Neural cell (in vitro differentiated cells): ENCODE data around the gene TBX2. TPM values are rescaled to one million over a fixed set of nuclear protein-coding genes. Genes with fewer than 3 reads are reported as not detected.

ENCODE experiments used
- H2AFZ ChIP-seq: fragments of 200-600, 300-800 bp; sonication (generic), shearing (Covaris generic); 2 replicates; pipeline ENCODE4 v1.6.0; 2014; ENCODE audit warnings: low read depth, mild to moderate bottlenecking, antibody characterized with exemption, low read length, moderate library complexity
- H3F3A ChIP-seq: fragments of 200-600 bp; shearing (Covaris generic); 2 replicates; pipeline ENCODE4 v1.6.1; 2016; ENCODE audit warnings: mild to moderate bottlenecking, moderate library complexity, mixed read lengths, antibody characterized with exemption, low read length; ENCODE audit not compliant: insufficient read depth, poor library complexity, severe bottlenecking
- H3K27ac ChIP-seq: fragments of 200-600, 300-800 bp; sonication (generic), shearing (Covaris generic); 2 replicates; pipeline ENCODE4 v1.5.1; 2014; ENCODE audit warnings: mild to moderate bottlenecking, low read length, moderate library complexity
- H3K27me3 ChIP-seq: fragments of 300-800, 200-600 bp; sonication (generic), shearing (Covaris generic); 2 replicates; pipeline ENCODE4 v1.6.0; 2014; ENCODE audit warnings: mild to moderate bottlenecking, low read depth, low read length, moderate library complexity; ENCODE audit not compliant: insufficient read depth
- H3K36me3 ChIP-seq: fragments of 300-800, 200-600 bp; sonication (generic), shearing (Covaris generic); 2 replicates; pipeline ENCODE4 v1.5.1; 2014; ENCODE audit warnings: mild to moderate bottlenecking, antibody characterized with exemption, low read length, moderate library complexity; ENCODE audit not compliant: insufficient read depth
- H3K4me2 ChIP-seq: fragments of 300-800, 200-600 bp; sonication (generic), shearing (Covaris generic); 2 replicates; pipeline ENCODE4 v1.6.0; 2014; ENCODE audit warnings: mild to moderate bottlenecking, low read length
- H3K4me3 ChIP-seq: fragments of 300-800, 200-600 bp; sonication (generic), shearing (Covaris generic); 2 replicates; pipeline ENCODE4 v1.5.1; 2014; ENCODE audit warnings: mild to moderate bottlenecking, low read length, moderate library complexity
- H3K79me2 ChIP-seq: fragments of 200-600 bp; shearing (Covaris generic); replicated peaks from 2 replicates; pipeline ENCODE4 v1.6.0; 2014; ENCODE audit warnings: mild to moderate bottlenecking, low read length, moderate library complexity; ENCODE audit not compliant: insufficient read depth
- H3K9ac ChIP-seq: fragments of 300-800, 200-600 bp; sonication (generic), shearing (Covaris generic); 2 replicates; pipeline ENCODE4 v1.6.1; 2016; ENCODE audit warnings: mild to moderate bottlenecking, low read length, mixed read lengths
- H3K9me2 ChIP-seq: fragments of 200-600 bp; shearing (Covaris generic); 2 replicates; pipeline ENCODE4 v1.6.1; 2016; ENCODE audit warnings: mild to moderate bottlenecking, low read length, mixed read lengths; ENCODE audit not compliant: insufficient read depth
- H3K9me3 ChIP-seq: fragments of 200-600, 300-800 bp; sonication (generic), shearing (Covaris generic); 2 replicates; pipeline ENCODE4 v1.6.1; 2016; ENCODE audit warnings: mild to moderate bottlenecking, mixed run types, low read length, moderate library complexity, mixed read lengths
- H4K20me1 ChIP-seq: fragments of 200-600 bp; shearing (Covaris generic); 2 replicates; pipeline ENCODE4 v1.6.1; 2016; ENCODE audit warnings: mild to moderate bottlenecking, mixed run types; ENCODE audit not compliant: insufficient read depth
- EP300 ChIP-seq: fragments of 450-650 bp; conservative IDR thresholded peaks from 2 replicates; pipeline ENCODE4 v1.6.1; 2014; ENCODE audit warnings: antibody characterized with exemption, mild to moderate bottlenecking, moderate library complexity; ENCODE audit not compliant: poor library complexity, severe bottlenecking
- EZH2 ChIP-seq: fragments of 200-600, 300-800 bp; shearing (Covaris generic), sonication (generic); IDR thresholded peaks from 2 replicates; pipeline ENCODE4 v1.6.1; 2014; ENCODE audit warnings: antibody characterized with exemption, low read length, borderline replicate concordance, mild to moderate bottlenecking; ENCODE audit not compliant: insufficient read depth, poor library complexity, severe bottlenecking
- MXI1 ChIP-seq: fragments of 450-650 bp; conservative IDR thresholded peaks from 2 replicates; pipeline ENCODE4 v1.6.1; 2014; ENCODE audit warnings: antibody characterized with exemption, mild to moderate bottlenecking; ENCODE audit not compliant: poor library complexity, severe bottlenecking
- POLR2AphosphoS5 ChIP-seq: IDR thresholded peaks from 2 replicates; pipeline ENCODE4 v1.6.1; 2012
- RAD21 ChIP-seq: fragments of 450-650 bp; conservative IDR thresholded peaks from 2 replicates; pipeline ENCODE4 v1.6.1; 2014; ENCODE audit warnings: antibody characterized with exemption, mild to moderate bottlenecking, moderate library complexity
- SMC3 ChIP-seq: fragments of 450-650 bp; conservative IDR thresholded peaks from 2 replicates; pipeline ENCODE4 v1.6.1; 2014; ENCODE audit warnings: antibody characterized with exemption, mild to moderate bottlenecking, moderate library complexity; ENCODE audit not compliant: poor library complexity
- TAF1 ChIP-seq: IDR thresholded peaks from 2 replicates; pipeline ENCODE4 v1.6.1; 2012; ENCODE audit warnings: low read depth
- polyA plus RNA-seq: library from polyadenylated mRNA; depleted of rRNA; stranded (reverse); fragments of >200 nt; gene quantifications from 2 replicates; pipeline ENCODE4 v1.2.3, GENCODE V29; 2014
- TF ChIP-seq, protein P1 (sequence below): IDR thresholded peaks from 2 replicates; pipeline ENCODE4 v1.6.1; 2012; ENCODE audit warnings: borderline replicate concordance
- TF ChIP-seq, protein P2 (sequence below): fragments of 450-650 bp; IDR thresholded peaks from 2 replicates; pipeline ENCODE4 v1.5.1; 2014; ENCODE audit warnings: antibody characterized with exemption, mild to moderate bottlenecking, moderate library complexity; ENCODE audit not compliant: poor library complexity, severe bottlenecking

TBX2 gene
- polyA plus RNA-seq, 1 donor from 2014 or later: not detected

DNA sequence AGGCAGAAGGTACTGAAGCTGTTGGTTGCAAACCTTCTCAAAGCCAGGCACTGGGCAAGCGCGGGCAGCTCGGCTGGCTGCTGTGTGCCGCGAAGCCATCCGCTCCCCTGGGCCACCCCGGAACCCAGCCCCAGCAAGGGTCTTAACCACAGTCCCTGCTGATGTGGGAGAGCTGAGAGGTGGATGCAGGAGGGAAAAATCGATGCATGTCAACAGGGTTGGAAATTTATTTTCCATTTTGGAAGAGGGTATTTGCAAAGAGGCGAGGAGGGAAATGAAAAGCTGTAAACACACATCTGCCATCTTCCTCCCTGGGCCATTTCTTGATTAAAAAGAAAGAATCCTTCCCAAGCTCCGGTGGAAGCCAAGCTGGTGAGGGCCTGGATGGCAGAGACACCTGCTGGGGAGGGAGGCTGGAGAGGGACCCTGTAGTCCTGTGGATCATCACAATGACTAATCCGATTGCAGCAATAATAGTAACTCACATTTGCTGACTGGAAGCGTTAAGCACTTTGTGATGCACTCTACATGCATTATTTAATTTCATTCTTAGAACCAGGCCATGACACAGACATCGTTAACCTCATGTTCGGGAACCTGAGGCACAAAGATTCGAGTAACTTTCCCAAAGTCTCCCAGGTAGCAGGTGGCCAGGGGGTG lies 13.9 kb upstream of the TBX2 start:
- H3K27ac ChIP-seq: no peak overlapping the region
- H3K79me2 ChIP-seq: no peaks in the 10 kb centered on the region
- H3K4me3 ChIP-seq: no peak overlapping the region
- no peaks in the 10 kb centered on the region for H4K20me1 ChIP-seq
- TF ChIP-seq EZH2: no peak
- TF ChIP-seq SMC3: no peak
- TF ChIP-seq, protein P1, sequence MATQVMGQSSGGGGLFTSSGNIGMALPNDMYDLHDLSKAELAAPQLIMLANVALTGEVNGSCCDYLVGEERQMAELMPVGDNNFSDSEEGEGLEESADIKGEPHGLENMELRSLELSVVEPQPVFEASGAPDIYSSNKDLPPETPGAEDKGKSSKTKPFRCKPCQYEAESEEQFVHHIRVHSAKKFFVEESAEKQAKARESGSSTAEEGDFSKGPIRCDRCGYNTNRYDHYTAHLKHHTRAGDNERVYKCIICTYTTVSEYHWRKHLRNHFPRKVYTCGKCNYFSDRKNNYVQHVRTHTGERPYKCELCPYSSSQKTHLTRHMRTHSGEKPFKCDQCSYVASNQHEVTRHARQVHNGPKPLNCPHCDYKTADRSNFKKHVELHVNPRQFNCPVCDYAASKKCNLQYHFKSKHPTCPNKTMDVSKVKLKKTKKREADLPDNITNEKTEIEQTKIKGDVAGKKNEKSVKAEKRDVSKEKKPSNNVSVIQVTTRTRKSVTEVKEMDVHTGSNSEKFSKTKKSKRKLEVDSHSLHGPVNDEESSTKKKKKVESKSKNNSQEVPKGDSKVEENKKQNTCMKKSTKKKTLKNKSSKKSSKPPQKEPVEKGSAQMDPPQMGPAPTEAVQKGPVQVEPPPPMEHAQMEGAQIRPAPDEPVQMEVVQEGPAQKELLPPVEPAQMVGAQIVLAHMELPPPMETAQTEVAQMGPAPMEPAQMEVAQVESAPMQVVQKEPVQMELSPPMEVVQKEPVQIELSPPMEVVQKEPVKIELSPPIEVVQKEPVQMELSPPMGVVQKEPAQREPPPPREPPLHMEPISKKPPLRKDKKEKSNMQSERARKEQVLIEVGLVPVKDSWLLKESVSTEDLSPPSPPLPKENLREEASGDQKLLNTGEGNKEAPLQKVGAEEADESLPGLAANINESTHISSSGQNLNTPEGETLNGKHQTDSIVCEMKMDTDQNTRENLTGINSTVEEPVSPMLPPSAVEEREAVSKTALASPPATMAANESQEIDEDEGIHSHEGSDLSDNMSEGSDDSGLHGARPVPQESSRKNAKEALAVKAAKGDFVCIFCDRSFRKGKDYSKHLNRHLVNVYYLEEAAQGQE: no peak
- no peak for TF ChIP-seq EP300
- TF ChIP-seq, protein P2, sequence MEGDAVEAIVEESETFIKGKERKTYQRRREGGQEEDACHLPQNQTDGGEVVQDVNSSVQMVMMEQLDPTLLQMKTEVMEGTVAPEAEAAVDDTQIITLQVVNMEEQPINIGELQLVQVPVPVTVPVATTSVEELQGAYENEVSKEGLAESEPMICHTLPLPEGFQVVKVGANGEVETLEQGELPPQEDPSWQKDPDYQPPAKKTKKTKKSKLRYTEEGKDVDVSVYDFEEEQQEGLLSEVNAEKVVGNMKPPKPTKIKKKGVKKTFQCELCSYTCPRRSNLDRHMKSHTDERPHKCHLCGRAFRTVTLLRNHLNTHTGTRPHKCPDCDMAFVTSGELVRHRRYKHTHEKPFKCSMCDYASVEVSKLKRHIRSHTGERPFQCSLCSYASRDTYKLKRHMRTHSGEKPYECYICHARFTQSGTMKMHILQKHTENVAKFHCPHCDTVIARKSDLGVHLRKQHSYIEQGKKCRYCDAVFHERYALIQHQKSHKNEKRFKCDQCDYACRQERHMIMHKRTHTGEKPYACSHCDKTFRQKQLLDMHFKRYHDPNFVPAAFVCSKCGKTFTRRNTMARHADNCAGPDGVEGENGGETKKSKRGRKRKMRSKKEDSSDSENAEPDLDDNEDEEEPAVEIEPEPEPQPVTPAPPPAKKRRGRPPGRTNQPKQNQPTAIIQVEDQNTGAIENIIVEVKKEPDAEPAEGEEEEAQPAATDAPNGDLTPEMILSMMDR: no peak
- no peak for TF ChIP-seq RAD21
- no peak for TF ChIP-seq MXI1
- no peak for TF ChIP-seq TAF1
- TF ChIP-seq POLR2AphosphoS5: no peak
- peaks cover 3% of the 10 kb centered on the region for H3K27me3 ChIP-seq
- H3F3A ChIP-seq: no peaks in the 10 kb centered on the region
- no peak overlapping the region for H3K9ac ChIP-seq
- H3K9me3 ChIP-seq: no peaks in the 10 kb centered on the region
- H3K36me3 ChIP-seq: no peaks in the 10 kb centered on the region
- H2AFZ ChIP-seq: no peak overlapping the region
- no peak overlapping the region for H3K4me2 ChIP-seq
- H3K9me2 ChIP-seq: no peaks in the 10 kb centered on the region

DNA sequence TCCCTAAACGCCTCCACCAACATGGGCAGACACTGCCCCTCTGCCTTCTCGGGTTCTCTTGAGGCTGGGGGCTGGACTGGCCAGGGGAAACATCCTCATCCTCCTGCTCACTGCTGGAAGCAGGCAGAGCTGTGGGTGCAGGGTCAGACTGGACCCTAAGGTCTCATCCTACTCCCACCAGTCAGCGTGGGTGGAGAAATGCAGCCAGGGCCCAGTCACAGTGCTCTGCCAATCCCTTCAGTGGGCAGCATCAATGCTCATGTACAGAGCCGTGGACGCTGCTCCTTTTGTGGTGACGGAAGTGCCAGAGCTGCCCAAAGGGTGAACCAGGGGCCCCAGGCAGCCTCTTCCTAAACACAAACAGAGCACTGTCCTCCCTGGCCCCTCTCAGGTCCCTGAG lies 13.4 kb upstream of the TBX2 start:
- no peaks in the 10 kb centered on the region for H3K9me2 ChIP-seq
- no peak overlapping the region for H3K4me3 ChIP-seq
- no peak overlapping the region for H2AFZ ChIP-seq
- no peak for TF ChIP-seq POLR2AphosphoS5
- no peak for TF ChIP-seq SMC3
- TF ChIP-seq EP300: no peak
- TF ChIP-seq, protein P2: no peak
- TF ChIP-seq, protein P1: no peak
- no peak for TF ChIP-seq EZH2
- TF ChIP-seq TAF1: no peak
- H3K9ac ChIP-seq: no peak overlapping the region
- no peaks in the 10 kb centered on the region for H3K9me3 ChIP-seq
- no peaks in the 10 kb centered on the region for H3K36me3 ChIP-seq
- no peaks in the 10 kb centered on the region for H4K20me1 ChIP-seq
- H3K79me2 ChIP-seq: no peaks in the 10 kb centered on the region
- H3K27me3 ChIP-seq: peaks cover 3% of the 10 kb centered on the region
- no peaks in the 10 kb centered on the region for H3F3A ChIP-seq
- no peak overlapping the region for H3K27ac ChIP-seq
- H3K4me2 ChIP-seq: no peak overlapping the region
